HCEC 1CT (cell line): ENCODE data around the gene FAM20B.
"Not testable (repeated sequence)": the region's sequence is repeated elsewhere in the genome, so short reads cannot be mapped to it uniquely, and the experiment has no call there.

ENCODE experiments used
- DNase-seq: peaks from one replicate; pipeline ENCODE4 v3.0.0-alpha.2; 2017

Gene FAM20B, protein sequence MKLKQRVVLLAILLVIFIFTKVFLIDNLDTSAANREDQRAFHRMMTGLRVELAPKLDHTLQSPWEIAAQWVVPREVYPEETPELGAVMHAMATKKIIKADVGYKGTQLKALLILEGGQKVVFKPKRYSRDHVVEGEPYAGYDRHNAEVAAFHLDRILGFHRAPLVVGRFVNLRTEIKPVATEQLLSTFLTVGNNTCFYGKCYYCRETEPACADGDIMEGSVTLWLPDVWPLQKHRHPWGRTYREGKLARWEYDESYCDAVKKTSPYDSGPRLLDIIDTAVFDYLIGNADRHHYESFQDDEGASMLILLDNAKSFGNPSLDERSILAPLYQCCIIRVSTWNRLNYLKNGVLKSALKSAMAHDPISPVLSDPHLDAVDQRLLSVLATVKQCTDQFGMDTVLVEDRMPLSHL

DNA sequence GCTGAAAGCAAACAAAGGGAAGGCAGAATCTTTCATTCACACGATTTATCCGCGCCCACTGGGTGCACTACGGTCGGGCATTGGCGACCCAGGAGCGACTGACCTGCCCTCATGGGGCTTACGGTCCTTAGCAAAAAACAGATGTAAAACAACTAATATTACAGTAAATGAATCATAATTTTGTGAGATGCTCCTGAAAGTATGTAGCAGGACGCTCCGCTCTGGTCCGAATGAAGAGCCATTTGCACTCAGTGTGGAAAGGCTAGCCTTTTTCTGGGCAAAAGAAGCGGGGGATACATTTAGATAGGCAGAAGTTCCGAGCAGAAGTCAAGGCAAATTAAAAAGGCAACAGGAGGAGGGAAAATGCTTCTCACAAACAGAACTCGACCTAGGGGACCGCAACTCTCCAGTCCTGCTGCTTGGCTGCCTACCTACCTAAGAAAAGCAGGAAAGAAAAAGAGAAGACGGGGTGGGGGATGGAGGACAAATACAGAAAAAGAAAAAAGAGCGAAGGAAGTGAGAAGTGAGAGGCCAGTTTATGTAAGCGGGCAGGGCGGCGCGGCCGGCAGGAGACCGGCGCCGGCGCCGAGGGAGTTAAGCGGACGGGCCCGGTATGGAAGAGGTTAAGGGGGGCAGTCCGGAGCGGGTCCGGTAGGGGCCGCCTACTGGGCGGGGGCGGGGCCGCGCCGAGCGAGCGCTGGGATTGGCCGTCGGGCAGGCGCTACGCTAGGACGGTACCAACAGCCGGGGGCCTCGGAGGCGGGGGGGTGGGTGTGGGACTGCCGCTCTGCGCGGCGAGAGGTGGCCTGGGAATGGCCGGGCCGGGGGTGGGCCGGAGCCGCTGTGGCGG is at the start of gene FAM20B:
FAM20B (plus strand) TSS at position 770 of the 850 bp plus-strand sequence. CDS start 17,954 bp downstream, outside the sequence.
- peak; percentile 94 for DNase-seq

DNA sequence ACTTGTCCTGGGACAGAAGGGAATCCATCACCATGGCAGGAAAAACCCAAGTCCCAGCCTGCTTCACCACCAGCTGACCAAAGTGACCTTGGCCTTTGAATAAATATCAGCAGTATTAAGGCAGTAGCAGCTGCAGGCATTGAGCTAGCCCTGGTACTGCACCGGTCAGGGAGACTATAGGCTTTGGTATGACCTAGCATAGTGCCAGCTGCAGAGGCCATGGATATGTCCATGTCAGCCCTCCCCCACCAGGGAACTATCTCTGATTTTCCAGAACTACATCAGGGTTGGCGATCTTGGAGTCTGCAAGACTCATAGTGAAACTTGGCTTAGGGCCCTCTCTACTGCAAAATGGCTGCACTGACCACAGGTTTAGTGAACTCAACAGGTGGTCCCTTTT is 49.2 kb upstream of the FAM20B start:
- no peak for DNase-seq

DNA sequence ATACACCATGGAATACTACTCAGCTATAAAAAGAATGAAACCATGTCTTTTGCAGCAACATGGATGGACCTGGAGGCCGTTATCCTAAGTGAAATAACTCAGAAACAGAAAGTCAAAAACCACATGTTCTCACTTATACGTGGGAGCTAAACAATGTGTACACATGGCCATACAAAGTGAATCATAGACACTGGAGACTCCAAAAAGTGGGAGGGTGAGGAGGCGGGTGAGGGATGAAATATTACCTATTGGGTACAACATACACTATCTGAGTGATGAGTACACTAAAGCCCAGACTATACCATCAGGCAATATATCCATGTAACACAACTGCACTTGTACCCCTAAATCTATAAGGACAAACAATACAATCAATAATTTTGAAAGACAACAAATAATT is 39.5 kb upstream of the FAM20B start:
- no peak for DNase-seq

DNA sequence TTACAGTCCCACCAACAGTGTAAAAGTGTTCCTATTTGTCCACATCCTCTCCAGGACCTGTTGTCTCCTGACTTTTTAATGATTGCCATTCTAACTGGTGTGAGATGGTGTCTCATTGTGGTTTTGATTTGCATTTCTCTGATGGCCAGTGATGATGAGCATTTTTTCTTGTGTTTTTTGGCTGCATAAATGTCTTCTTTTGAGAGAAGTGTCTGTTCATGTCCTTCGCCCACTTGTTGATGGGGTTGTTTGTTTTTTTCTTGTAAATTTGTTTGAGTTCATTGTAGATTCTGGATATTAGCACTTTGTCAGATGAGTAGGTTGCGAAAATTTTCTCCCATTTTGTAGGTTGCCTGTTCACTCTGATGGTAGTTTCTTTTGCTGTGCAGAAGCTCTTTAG is 37.5 kb upstream of the FAM20B start:
- DNase-seq = not testable (repeated sequence)

DNA sequence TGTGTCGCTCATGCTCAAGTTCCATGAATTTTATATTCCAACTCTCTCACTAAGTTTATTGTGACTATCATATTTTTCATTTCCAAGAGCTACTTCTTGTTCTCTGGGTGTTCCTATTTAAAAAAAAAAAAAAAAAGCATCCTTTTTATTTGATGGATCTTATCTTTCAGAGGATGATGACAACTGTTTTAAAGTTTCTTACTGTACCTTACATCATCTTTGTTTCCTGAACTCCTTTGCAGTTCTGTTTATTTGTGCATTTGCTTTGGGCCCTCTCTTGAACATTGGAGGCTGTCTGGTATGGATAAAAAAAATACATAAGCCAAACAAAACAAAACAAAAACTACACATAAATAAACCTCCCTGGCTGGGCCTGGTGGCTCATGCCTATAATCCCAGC is 32.1 kb upstream of the FAM20B start:
- no peak for DNase-seq

DNA sequence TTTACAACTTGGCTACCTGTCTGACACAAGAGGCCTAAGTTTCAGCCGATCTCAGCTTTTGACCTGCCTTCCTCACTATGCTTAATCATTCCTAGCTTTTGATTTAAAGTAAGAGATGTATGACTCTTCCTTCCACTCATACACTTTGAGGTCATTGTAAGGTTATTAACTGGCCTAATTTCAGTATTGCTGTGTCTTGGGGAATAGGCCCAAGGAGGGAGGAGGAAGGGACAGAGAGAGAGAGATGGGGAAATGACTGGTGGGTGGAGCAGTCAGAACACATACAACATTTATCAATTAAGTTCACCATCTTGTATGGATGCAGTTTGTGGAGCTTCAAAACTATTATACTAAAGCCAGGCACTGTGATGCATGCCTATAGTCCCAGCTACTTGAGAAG is 28.3 kb upstream of the FAM20B start:
- no peak for DNase-seq

DNA sequence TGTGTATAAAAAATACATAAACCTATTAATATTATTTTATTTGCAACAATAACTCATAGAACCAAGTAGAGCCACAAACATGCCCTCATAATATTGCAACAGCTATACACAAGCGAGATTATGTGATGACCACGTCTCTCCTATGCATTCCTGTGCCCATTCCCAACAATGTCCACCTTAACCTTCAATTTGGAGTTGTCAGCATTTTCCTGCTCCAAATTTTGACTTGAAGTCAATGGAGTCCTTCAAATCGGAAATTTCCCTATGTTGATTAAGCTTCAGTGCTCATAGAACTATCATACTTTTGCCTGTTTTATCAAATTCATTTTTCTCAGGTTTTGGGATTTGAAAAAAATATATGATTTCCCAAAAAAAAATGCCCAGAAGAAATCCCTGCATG is 27.4 kb upstream of the FAM20B start:
- no peak for DNase-seq

DNA sequence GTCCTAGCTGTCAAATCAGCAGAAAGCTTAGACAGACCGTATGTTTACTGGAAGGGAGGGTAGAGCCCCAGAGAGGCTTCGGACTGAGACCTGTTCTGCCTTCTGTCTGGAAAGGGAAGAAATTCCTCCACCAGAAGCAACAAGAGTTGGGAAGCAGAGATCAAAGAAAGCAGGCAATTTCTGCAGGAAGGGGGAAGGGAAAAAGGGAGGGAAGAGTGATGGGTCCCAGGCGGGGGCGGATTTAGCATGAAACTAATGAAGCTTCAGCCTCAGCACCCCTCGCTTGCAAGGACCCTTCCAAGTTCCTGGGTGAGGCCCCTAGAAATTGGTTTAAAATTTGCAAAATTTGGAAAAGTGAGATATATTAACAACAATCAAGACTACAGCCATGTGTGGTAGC is 26.6 kb upstream of the FAM20B start:
- DNase-seq = no peak

DNA sequence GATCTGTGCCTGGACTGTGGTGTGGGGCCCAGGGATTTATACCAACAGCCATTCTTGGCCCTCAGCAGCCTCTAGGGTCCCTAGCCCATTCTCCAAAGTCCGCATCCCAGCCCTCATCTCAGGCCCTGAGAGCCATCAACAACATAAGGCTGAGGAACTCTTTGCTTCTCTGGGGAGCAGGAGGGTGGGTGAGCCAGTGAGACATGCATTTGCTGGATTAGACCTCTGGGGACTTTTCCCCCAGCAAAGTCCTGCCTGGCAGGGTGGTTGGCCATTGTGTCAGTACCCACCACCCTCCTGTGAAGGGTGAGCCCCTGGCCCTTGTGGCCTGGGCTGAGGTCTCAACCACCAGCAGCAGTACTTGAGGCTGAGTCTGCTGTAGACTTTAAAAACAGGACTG is 24.2 kb upstream of the FAM20B start:
- no peak for DNase-seq

DNA sequence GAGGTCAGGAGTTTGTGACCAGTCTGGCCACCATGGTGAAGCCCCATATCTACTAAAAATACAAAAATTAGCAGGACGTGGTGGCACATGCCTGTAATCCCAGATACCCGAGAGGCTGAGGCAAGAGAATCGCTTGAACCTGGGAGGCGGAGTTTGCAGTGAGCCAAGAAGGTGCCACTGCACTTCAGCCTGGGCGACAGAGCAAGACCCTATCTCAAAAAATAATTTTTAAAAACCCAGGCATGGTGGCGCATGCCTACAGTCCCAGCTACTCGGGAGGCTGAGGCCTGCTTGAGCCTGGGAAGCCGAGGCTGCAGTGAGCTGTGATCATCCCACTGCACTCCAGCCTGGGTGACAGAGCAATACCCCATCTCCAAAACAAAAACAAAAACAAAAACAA is 23.6 kb upstream of the FAM20B start:
- DNase-seq = not testable (repeated sequence)

DNA sequence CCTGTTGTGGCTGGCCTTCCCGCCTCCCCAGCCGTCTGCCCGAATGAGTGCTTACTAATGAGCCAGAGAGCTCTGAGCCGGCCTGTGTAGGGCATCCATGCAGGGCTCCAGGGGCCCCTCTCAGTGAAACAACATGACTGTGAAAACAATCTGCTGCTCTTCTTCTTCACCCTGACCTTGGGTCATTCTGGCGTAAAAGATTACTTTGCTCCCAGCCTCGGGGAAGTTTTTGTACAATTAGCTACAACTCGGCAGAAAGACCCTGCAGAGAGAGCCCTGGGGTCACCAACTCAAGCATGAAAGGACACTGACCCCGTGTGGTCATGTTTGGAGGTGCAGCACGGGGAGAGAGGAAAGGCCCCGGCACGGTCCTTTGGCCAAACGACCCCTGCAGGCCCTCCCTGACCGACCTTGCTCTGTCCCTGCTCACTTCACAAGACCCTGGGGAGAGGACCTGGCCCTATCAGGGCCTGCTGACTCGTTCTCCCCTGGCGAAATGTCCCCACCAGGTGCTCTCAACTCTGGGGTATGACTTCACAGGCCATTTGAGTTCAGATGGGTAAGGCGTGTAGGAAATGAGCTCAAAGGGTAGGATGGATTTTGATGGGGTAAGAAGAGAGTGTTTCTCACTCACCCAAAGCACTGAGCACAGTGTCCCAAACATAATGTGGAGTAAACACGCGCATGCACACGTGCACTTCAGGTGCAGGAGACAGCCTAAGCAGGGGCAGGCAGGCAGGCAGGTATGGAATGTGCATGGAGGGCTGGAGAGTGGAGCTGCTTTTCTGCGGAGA is 22.9 kb upstream of the FAM20B start:
- DNase-seq = peak; percentile 47

DNA sequence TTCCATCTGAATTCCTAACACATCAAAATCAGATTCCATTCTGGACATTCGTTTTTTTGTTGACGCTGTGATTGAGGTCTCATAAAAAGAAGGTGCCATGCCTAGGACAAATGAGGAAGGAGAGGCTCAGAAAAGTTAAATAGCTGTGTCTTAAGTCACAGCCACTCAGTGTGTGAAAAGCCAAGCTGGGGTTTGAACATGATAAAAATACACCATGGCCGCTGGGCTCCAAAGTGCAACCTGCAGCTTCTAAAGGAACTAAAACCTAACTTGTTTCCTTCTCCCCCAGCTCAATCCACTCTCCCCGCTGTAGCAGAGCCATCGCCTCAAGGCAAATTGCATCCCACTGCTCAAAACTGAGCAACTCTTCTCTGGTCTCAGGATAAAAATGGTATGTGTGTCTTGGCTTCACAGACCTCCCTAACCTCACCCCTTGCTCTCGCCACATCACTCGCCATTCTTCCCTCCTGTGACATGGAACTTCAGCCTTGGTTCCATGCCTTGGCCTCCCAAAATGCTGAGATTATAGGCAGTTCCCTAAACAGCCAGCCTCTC is 22.1 kb upstream of the FAM20B start:
- no peak for DNase-seq

DNA sequence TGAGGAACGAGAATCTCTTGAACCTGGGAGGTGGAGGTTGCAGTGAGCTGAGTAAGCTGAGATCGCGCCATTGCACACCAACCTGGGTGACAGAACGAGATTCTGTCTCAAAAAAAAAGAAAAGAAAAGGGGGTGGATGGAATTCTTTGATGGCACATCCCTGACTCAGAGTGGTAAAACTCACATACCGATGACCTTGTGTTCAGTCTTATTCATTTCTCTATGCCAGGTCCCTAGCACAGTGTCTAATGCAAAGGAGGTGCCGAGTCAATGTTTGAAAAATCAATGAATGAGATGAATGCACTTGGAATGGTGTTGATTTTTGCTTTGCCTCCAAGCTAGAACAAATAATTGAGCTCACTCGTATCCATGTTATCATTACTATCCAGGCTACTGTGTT is 18.5 kb upstream of the FAM20B start:
- DNase-seq = peak; percentile 11

DNA sequence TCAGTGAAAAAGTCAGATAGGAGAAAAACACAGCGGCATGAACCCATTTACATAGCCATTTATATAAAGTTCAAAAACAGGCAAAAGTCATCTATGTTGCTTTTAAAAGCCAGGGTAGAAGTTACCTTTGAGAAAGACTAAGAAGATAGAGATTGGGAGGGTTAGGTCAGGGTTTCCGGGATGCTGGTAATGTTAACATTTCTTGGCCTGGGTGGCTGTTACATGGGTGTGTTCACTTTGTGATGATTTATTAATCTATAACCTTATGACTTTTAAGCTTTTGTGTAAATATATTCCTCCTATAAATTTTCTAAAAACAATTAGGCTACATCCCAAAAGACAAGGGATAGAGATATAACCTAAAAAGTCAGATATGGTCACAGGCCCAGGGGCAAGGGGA is 15.0 kb upstream of the FAM20B start:
- DNase-seq = no peak

DNA sequence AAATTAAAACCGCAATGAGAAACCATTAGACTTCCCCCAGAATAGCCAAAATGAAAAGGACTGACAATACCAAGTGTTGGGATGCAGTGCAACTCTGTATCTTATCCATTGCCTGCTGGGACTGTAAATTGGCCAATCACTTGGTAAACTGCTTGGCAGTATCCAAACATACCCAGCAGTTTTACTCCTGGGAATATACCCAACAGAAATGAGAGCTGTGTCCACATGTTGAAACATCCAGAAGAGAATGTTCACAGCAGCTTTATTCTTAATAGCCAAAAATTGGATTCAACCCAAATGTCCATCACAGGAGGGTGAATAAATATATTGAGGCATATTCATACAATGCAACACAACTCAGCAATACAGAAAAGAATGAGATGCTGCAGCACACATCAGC is 13.7 kb upstream of the FAM20B start:
- DNase-seq = no peak

DNA sequence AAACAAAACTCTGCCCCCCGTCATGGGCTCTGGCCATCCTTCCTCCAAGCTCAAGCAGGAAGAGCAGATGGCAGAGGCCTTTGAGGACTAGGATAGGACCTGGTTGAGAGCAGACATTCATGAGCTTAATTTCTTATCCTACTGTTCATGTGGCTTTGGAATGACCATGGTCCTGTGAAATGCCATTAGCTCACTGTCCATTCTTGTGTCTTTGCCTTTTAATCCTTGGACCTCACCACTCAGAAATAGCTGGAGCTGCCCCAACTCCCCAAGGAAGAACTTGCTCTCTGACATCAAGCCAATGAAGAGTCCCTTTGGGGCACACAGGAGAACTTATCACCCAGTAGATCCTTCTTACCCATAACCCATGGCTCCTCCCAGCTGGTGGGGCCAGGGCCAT is 11.6 kb upstream of the FAM20B start:
- DNase-seq = no peak

DNA sequence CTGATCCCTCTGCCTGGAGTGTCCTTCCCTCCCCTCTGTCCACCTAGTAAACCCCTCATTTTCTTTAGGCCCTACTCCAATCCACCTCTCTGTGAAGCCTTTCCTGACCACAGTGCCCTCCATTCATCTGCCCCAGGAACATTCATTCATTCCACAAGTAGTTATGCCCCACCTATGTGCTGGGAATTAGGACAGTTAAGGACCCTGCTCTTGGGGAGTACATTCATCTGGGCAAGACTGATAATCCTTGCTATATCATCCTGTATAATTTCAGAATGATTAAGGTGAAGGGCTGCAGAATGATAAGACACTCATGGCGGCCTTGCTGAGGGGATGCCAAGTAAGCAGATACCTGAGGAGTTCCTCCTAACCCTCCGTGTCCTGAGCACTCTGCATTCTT is 10.3 kb upstream of the FAM20B start:
- no peak for DNase-seq

DNA sequence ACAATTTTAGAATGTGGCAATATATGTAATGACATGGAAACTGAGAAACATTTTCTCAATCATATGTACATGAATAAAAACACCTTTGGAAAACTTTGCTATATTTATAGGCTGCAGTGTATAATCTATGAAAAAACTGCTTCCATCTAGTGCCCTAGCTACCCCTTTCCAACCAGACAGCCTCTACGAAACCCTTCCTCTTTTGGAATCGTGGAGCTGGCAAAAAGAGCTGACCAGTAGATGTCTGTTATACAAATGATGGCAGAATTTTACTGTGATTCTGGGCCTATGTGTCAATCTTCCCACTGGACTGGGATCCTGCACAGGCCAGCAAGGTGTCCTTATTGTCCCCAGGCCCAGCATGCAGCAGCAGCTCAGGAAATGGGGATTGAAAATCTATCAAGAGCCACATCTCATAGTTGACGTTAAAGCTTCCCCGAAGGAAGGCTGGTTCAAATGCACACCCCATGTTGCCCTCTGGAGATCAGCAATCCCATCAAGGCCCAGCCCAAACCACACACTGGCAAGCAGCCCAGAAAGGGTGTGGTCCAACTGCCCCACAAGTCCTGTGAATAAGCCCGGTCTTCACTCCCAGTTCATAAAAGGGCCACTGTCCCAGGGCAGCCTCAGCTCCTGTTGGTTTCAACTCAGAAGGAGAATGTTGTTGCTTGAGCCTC is 8.8 kb upstream of the FAM20B start:
- DNase-seq = peak; percentile 84

DNA sequence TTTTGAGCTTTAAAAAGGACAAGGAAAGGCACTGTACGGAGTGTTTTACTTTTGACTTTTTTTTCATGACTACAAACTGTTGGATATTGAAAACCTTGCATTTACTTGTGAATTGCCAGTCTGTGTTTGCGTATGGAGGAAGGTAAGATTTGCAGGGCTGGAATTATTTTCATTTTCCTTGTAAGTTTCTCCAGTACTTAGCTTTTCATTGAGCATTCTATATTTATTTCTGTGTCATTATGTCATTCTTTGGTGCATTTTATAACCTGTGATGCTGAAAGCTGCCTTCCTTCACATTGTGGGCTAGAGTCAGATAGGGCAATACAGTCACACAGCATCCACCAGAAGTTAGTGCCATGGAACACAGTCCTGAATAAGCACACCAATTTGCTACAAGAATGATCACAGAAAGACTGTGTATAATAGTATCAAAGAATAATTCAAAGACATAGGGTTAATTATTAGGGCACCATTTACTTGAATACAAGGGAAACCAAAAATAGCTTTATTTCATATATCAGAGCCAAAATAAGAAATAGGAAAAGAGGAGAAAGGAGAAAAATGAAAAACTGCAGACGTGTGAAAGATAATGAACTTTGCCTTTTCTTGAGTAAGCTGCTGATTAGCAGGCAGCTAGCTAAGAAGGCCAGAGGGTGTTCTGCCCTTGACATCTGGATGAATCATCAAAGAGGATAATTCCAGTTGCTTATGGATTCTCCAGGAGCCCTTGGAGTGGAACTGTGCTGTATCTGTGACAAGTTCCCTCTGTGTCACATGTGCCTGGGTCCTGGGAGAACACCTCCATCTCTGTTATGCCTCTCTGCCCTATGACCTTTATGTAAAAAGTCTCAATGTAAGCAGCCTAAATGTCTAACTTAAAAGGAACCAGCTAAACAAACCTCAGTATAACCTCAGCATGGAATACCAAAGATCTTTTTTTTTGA is 8.0 kb upstream of the FAM20B start:
- DNase-seq = peak; percentile 55

DNA sequence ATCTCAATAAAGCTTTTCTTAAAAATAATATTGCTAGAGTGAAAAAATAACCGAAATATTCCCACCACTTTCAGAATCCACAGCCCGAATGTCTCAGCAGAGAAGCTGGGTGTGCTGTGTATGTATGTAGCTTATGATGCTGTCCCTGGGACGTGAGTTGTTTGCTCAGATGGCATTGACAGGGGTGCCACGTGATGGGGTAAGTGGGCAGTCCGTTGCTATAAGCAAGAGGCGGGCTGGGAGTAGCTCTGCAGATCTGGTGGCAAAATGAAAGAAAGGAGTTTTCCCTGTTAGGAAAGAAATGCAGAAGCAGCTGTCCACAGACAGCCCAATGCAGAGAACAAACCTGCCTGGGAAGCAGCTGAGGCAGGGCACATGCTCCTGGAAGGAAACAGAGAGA is 3.8 kb upstream of the FAM20B start:
- DNase-seq = no peak

DNA sequence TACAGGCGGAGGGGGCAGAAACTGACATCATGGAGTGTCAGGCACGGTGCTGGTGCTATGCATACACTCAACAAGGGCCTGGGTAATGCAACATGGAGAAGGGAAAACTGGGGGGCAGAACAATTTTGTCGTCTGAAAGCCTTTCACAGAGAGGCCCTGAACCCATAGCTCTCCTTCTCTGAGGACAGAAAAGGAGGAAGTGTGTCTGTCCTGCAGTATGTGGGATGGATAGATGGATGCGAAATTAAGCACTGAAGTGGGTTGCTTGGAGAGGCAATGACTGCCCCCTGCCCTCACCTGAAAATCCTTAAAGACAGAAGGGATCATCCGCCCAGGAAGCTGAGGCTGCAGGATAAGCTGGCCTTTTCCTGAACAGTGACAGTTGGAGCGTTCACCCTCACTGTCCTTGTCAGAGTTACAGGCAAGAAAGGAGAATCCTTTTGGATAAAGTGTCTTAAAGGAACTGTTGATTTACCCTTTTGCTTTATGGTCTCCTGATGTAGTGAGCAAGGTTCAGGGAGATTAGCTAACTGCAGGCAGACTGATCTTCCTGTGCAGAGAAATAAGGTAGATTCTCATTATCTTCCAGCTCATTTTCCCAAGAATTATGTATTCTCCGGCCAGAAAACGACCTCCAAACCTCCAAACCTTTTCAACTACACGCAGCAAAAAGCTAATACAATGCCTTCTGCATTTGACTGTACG is 1.6 kb upstream of the FAM20B start:
- no peak for DNase-seq
